Natural killer cell (primary cell): ENCODE results near the gene PLXNA2. TPM values are rescaled to one million over a fixed set of nuclear protein-coding genes. Genes with fewer than 3 reads are reported as not detected.

Experiments
- ATAC-seq, 3 donors: fragments of 150-1000 bp in 2 of 3; fragments of 200-7000 bp in 1 of 3; cut with Tn5 transposase; 1 replicate in 1 of 3; 2 replicates in 2 of 3; pipeline ENCODE4 v1.10.0; 2021; ENCODE audit warnings: mild to moderate bottlenecking in 2 of 3, moderate library complexity in 2 of 3
- DNase-seq, 2 donors: peaks; one replicate each; pipeline versions ENCODE4 v3.0.0 to v3.0.0-alpha.2; 2013 to 2021; ENCODE audit warnings: mixed read lengths in 1 of 2
- H3K27ac ChIP-seq: one replicate; pipeline ENCODE4 v1.5.1; 2013; ENCODE audit warnings: mild to moderate bottlenecking, low read length
- H3K27me3 ChIP-seq: one replicate; pipeline ENCODE4 v1.6.1; 2013; ENCODE audit warnings: low read length; ENCODE audit not compliant: control insufficient read depth, insufficient read depth
- H3K36me3 ChIP-seq: one replicate; pipeline ENCODE4 v1.6.1; 2013; ENCODE audit warnings: low read length; ENCODE audit not compliant: control insufficient read depth, insufficient read depth
- H3K4me1 ChIP-seq: one replicate; pipeline ENCODE4 v1.6.1; 2013; ENCODE audit warnings: low read length; ENCODE audit not compliant: control insufficient read depth, insufficient read depth
- H3K4me3 ChIP-seq: one replicate; pipeline ENCODE4 v1.5.1; 2013; ENCODE audit warnings: low read length
- H3K9me3 ChIP-seq: one replicate; pipeline ENCODE4 v1.6.1; 2013; ENCODE audit warnings: low read length; ENCODE audit not compliant: control insufficient read depth, insufficient read depth
- H3K27ac Mint-ChIP-seq, 2 donors: one replicate each; pipeline ENCODE4 v1.8.0; 2022; ENCODE audit warnings: mild to moderate bottlenecking in 2 of 2, mixed read lengths in 2 of 2, moderate library complexity in 1 of 2
- H3K27me3 Mint-ChIP-seq, 2 donors: one replicate each; pipeline ENCODE4 v1.8.0; 2022; ENCODE audit warnings: low read depth in 2 of 2, mixed read lengths in 2 of 2
- H3K36me3 Mint-ChIP-seq: one replicate; pipeline ENCODE4 v1.8.0; 2022; ENCODE audit warnings: mixed read lengths
- H3K4me1 Mint-ChIP-seq, 2 donors: one replicate each; pipeline ENCODE4 v1.8.0; 2022; ENCODE audit warnings: mixed read lengths in 2 of 2
- H3K4me3 Mint-ChIP-seq: one replicate; pipeline ENCODE4 v1.8.0; 2022; ENCODE audit warnings: mild to moderate bottlenecking, moderate library complexity, mixed read lengths
- H3K9me3 Mint-ChIP-seq, 2 donors: one replicate each; pipeline ENCODE4 v1.8.0; 2022; ENCODE audit warnings: mixed read lengths in 2 of 2
- CTCF ChIP-seq: fragments of 200-600 bp; IDR thresholded peaks from one replicate; pipeline ENCODE4 v1.8.0; 2022; ENCODE audit warnings: antibody characterized with exemption
- WGBS: methylation state at CpG from one replicate; pipeline ENCODE4 v1.1.7; 2013; ENCODE audit warnings: missing lambda C conversion rate; ENCODE audit not compliant: insufficient coverage; 5-methylcytosine and 5-hydroxymethylcytosine counted together
- intact Hi-C: fragments of 100-400 bp; cut with micrococcal nuclease; formaldehyde crosslinking; loops from one replicate; pipeline ENCODE4 v1.14.2; 2022
- total RNA-seq, 4 donors: library from RNA; stranded (reverse); fragments of 120-200 nt in 1 of 4; gene quantifications; one replicate each; pipeline versions ENCODE4 v1.2.3 to v1.2.4, GENCODE V29; 2013 to 2022

PLXNA2 gene
- total RNA-seq, 3 donors from 2014 or later (not counting 1 experiment from before 2014, with no cell fraction given), result 2.8 to 8.4 (median 2.8) TPM

- ATAC-seq (no peak), DNase-seq (no peak)
- H3K27ac Mint-ChIP-seq, result no peak overlapping the region
- Histone ChIP-seq H3K36me3 (no peaks in the 10 kb centered on the region), H3K27me3 (peaks cover 4% of the 10 kb centered on the region), H3K4me3 (no peak overlapping the region), H3K9me3 (no peaks in the 10 kb centered on the region), H3K27ac (no peak overlapping the region), H3K4me1 (no peaks in the 10 kb centered on the region)
- 13% methylated on average over 12 of the region's 12 CpGs for WGBS
- H3K4me3 Mint-ChIP-seq, result no peak overlapping the region
- peaks cover 37 to 58% of the 10 kb centered on the region in 2 donors for H3K27me3 Mint-ChIP-seq
- H3K36me3 Mint-ChIP-seq, result no peaks in the 10 kb centered on the region
- intact Hi-C loops, result no loop called here
- H3K9me3 Mint-ChIP-seq, result no peaks in the 10 kb centered on the region
- no peak for TF ChIP-seq CTCF
- H3K4me1 Mint-ChIP-seq, result no peaks in the 10 kb centered on the region
Observed at GRCh38 chr1:208164609-208165008, 79.6 kb downstream of the PLXNA2 start.

- Mint-ChIP-seq H3K9me3 (no peaks in the 10 kb centered on the region), H3K4me3 (no peak overlapping the region), H3K27me3 (peaks cover 34 to 58% of the 10 kb centered on the region in 2 donors), H3K4me1 (no peaks in the 10 kb centered on the region), H3K36me3 (no peaks in the 10 kb centered on the region), H3K27ac (no peak overlapping the region)
- Histone ChIP-seq H3K27me3 (peaks cover 4% of the 10 kb centered on the region), H3K9me3 (no peaks in the 10 kb centered on the region), H3K4me1 (no peaks in the 10 kb centered on the region), H3K36me3 (no peaks in the 10 kb centered on the region), H3K4me3 (no peak overlapping the region), H3K27ac (no peak overlapping the region)
- 73% methylated on average over 1 of the region's 1 CpG for WGBS
- intact Hi-C loops, result no loop called here
- ATAC-seq, result no peak
- no peak for TF ChIP-seq CTCF
- no peak for DNase-seq
Observed at GRCh38 chr1:208163539-208163938, 80.6 kb downstream of the PLXNA2 start.

- TF ChIP-seq CTCF, result no peak
- Mint-ChIP-seq H3K36me3 (no peaks in the 10 kb centered on the region), H3K4me1 (no peaks in the 10 kb centered on the region), H3K27ac (no peak overlapping the region), H3K4me3 (no peak overlapping the region), H3K27me3 (peaks cover 34 to 58% of the 10 kb centered on the region in 2 donors), H3K9me3 (no peaks in the 10 kb centered on the region)
- no peak for DNase-seq
- intact Hi-C loops, result no loop called here
- Histone ChIP-seq H3K27me3 (peaks cover 4% of the 10 kb centered on the region), H3K4me1 (no peaks in the 10 kb centered on the region), H3K4me3 (no peak overlapping the region), H3K9me3 (no peaks in the 10 kb centered on the region), H3K36me3 (no peaks in the 10 kb centered on the region), H3K27ac (no peak overlapping the region)
- no CpG with 5 or more reads among the region's 1 CpG for WGBS
- ATAC-seq, result no peak
Observed at GRCh38 chr1:208162903-208163302, 81.3 kb downstream of the PLXNA2 start.

GRCh38 chr1:208161656-208162375 is 82.4 kb downstream of the PLXNA2 start:
- Mint-ChIP-seq H3K27me3 (peaks cover 32 to 50% of the 10 kb centered on the region in 2 donors), H3K4me1 (no peaks in the 10 kb centered on the region), H3K36me3 (no peaks in the 10 kb centered on the region), H3K9me3 (no peaks in the 10 kb centered on the region), H3K4me3 (no peak overlapping the region), H3K27ac (no peak overlapping the region)
- Histone ChIP-seq H3K27ac (no peak overlapping the region), H3K36me3 (no peaks in the 10 kb centered on the region), H3K4me3 (no peak overlapping the region), H3K4me1 (no peaks in the 10 kb centered on the region), H3K9me3 (no peaks in the 10 kb centered on the region), H3K27me3 (peaks cover 4% of the 10 kb centered on the region)
- intact Hi-C loops, result no loop called here
- DNase-seq (no peak), ATAC-seq (no peak)
- 86% methylated on average over 6 of the region's 6 CpGs for WGBS
- TF ChIP-seq CTCF, result no peak
